Measurements from ENCODE around the gene HPSE2. TPM values are rescaled to one million over a fixed set of nuclear protein-coding genes. Genes with fewer than 3 reads are reported as not detected.

Gene HPSE2
- total and polyA plus RNA-seq, 3 experiments from 2014 or later: 0.07 to 1.2 TPM; not detected in 1

- H3K9me3 ChIP-seq (ENCODE audit: low read length): no peaks in the 10 kb centered on the region
- no peaks in the 10 kb centered on the region for H3K27me3 ChIP-seq (ENCODE audit: insufficient read depth, low read length, poor library complexity, severe bottlenecking)
- ChIA-PET CTCF (no interaction called here), POLR2A (no interaction called here)
- no peak overlapping the region for H3K4me3 ChIP-seq (ENCODE audit: low read length)
- peak in 1 of 5 donors; percentile 28 for DNase-seq
- no peak overlapping the region for H3K27ac ChIP-seq (ENCODE audit: low read depth, low read length)
- Mint-ChIP-seq H3K4me3 (no peak overlapping the region), H3K4me1 (peaks cover 17 to 22% (median 17%) of the 10 kb centered on the region in 3 donors), H3K27ac (peak overlapping the region in 1 of 8 donors; percentile 71), H3K27me3 (no peaks in the 10 kb centered on the region), H3K36me3 (peaks cover 0 to 62% (median 9%) of the 10 kb centered on the region in 3 donors), H3K9me3 (no peaks in the 10 kb centered on the region)
- peaks cover 14% of the 10 kb centered on the region for H3K36me3 ChIP-seq (ENCODE audit: insufficient read depth, low read length)
- peaks cover 16% of the 10 kb centered on the region for H3K4me1 ChIP-seq (ENCODE audit: insufficient read depth, low read length)
Observed at GRCh38 chr10:98417973-98418664, 817.5 kb downstream of the HPSE2 start.

GRCh38 chr10:98417481-98417959 lies 818.1 kb downstream of the HPSE2 start:
- H3K9me3 Mint-ChIP-seq: no peaks in the 10 kb centered on the region
- peak overlapping the region in 1 of 8 donors; percentile 68 for H3K27ac Mint-ChIP-seq
- Histone ChIP-seq H3K27me3 (ENCODE audit: insufficient read depth, low read length, poor library complexity, severe bottlenecking) (no peaks in the 10 kb centered on the region), H3K27ac (ENCODE audit: low read depth, low read length) (no peak overlapping the region), H3K4me3 (ENCODE audit: low read length) (no peak overlapping the region), H3K36me3 (ENCODE audit: insufficient read depth, low read length) (peaks cover 8% of the 10 kb centered on the region), H3K9me3 (ENCODE audit: low read length) (no peaks in the 10 kb centered on the region), H3K4me1 (ENCODE audit: insufficient read depth, low read length) (peaks cover 16% of the 10 kb centered on the region)
- H3K4me3 Mint-ChIP-seq: no peak overlapping the region
- ChIA-PET CTCF (interaction anchor here (1.5 kb wide), 1 partner anchor 8 kb away, joined by 5 read pairs; no protein-coding TSS in a partner anchor), POLR2A (no interaction called here)
- H3K27me3 Mint-ChIP-seq: no peaks in the 10 kb centered on the region
- H3K36me3 Mint-ChIP-seq: peaks cover 0 to 57% (median 7%) of the 10 kb centered on the region in 3 donors
- H3K4me1 Mint-ChIP-seq: peaks cover 17 to 28% (median 22%) of the 10 kb centered on the region in 3 donors
- DNase-seq: peak in 1 of 5 donors; percentile 28

GRCh38 chr10:98416606-98417388 lies 818.9 kb downstream of the HPSE2 start:
- H3K27ac ChIP-seq (ENCODE audit: low read depth, low read length): no peak overlapping the region
- Mint-ChIP-seq H3K4me1 (peaks cover 17 to 30% (median 24%) of the 10 kb centered on the region in 3 donors), H3K27me3 (no peaks in the 10 kb centered on the region), H3K9me3 (no peaks in the 10 kb centered on the region), H3K27ac (peak overlapping the region in 5 of 8 donors; percentile 56 to 84 (median 68)), H3K36me3 (peaks cover 0 to 54% (median 6%) of the 10 kb centered on the region in 3 donors), H3K4me3 (no peak overlapping the region)
- H3K9me3 ChIP-seq (ENCODE audit: low read length): no peaks in the 10 kb centered on the region
- CTCF ChIA-PET: interaction anchor here (1.5 kb wide), 1 partner anchor 9 kb away, joined by 5 read pairs; no protein-coding TSS in a partner anchor
- H3K4me3 ChIP-seq (ENCODE audit: low read length): no peak overlapping the region
- peaks cover 6% of the 10 kb centered on the region for H3K36me3 ChIP-seq (ENCODE audit: insufficient read depth, low read length)
- DNase-seq: peak in 1 of 5 donors; percentile 24
- POLR2A ChIA-PET: no interaction called here
- peaks cover 16% of the 10 kb centered on the region for H3K4me1 ChIP-seq (ENCODE audit: insufficient read depth, low read length)
- no peaks in the 10 kb centered on the region for H3K27me3 ChIP-seq (ENCODE audit: insufficient read depth, low read length, poor library complexity, severe bottlenecking)

DNA sequence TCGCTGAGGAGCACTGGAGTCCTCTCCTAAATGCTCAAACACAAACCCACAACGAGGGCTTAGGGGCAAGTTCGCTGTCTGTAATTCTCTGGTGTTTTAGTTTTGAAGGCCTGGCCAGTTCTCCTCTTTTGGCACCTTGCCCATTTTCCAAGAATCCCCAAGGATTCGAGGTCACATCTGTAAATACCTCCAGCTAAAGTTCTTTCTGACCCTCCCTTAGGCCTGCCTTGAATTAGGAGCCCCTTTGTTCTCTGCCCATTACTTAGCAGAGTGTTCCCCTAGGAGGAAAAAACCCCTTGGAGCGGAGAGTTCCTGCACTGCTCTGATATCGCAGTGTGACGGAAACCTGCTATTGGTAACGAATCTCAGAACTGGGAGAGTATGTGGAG lies 819.9 kb downstream of the HPSE2 start:
- H3K4me1 Mint-ChIP-seq: peaks cover 17 to 36% (median 30%) of the 10 kb centered on the region in 3 donors
- peak overlapping the region in 4 of 8 donors; percentile 67 to 98 (median 78) for H3K27ac Mint-ChIP-seq

DNA sequence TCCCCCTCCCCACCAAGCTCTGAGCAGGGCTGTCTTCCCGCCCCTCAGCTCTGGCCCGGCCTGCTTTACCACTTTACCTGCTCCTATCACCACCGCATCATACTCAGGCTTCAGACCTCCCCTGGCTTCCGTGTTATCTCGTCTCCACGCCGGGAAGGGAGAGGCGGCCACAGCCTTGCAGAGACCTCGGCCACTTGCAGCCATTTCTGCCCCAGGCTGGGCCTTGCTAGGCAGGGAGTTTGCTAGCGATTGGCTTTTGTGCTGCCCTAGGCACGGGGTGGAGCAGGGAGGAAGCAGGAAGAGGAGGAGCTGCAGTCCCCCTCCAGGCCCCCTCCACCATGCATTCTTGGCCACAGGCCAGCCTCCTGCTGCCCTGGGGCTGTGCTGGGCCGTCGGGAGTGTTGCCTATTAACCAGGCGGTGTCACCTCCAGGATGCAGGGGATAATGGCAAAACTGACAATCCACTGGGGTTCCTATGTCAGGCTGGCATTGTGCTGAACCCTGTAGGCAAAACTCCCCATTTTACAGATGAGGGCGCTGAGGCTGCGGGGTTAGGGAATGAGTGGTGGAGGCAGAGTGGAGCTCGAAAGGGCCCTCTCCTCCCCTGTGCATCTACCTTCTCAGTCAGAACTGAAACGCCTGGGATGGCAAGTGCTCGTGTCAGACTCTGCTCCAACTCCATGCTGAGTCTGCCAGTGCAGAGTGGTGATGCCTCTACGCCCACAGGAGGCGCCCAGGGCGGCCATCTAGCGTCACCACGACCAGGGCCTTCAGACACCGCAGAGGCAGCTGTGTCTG lies 820.5 kb downstream of the HPSE2 start, which contains the start of gene PYROXD2:
PYROXD2 (minus strand) TSS at position 251 of the 799 bp plus-strand sequence; CDS start at position 204, 47 bp downstream.
- peak within 1 kb of the TSS; percentile 68 for H3K4me3 ChIP-seq (ENCODE audit: low read length)
- Mint-ChIP-seq H3K4me1 (peaks cover 17 to 36% (median 30%) of the 10 kb centered on the region in 3 donors), H3K36me3 (peaks cover 0 to 42% (median 6%) of the 10 kb centered on the region in 3 donors), H3K9me3 (no peaks in the 10 kb centered on the region), H3K27ac (peak within 1 kb of the TSS; percentile 67 to 98 (median 94)), H3K27me3 (no peaks in the 10 kb centered on the region), H3K4me3 (peak within 1 kb of the TSS; percentile 86 to 98 (median 95))
- no peaks in the 10 kb centered on the region for H3K27me3 ChIP-seq (ENCODE audit: insufficient read depth, low read length, poor library complexity, severe bottlenecking)
- H3K36me3 ChIP-seq (ENCODE audit: insufficient read depth, low read length): peaks cover 6% of the 10 kb centered on the region
- ChIA-PET CTCF (interaction anchor here (1.5 kb wide), 1 partner anchor 10 kb away, joined by 7 read pairs; no protein-coding TSS in a partner anchor), POLR2A (interaction anchor here (0.5 kb wide), 1 partner anchor 301 kb away, joined by 3 read pairs; no protein-coding TSS in a partner anchor)
- peak within 1 kb of the TSS; percentile 52 for H3K27ac ChIP-seq (ENCODE audit: low read depth, low read length)
- H3K4me1 ChIP-seq (ENCODE audit: insufficient read depth, low read length): peaks cover 16% of the 10 kb centered on the region
- DNase-seq: peak in 4 of 5 donors; percentile 52 to 63 (median 58)
- no peaks in the 10 kb centered on the region for H3K9me3 ChIP-seq (ENCODE audit: low read length)

More for the DNA sequence above, 819.9 kb downstream of the HPSE2 start:
- Mint-ChIP-seq H3K9me3 (no peaks in the 10 kb centered on the region), H3K4me3 (peak overlapping the region in 6 of 7 donors; percentile 74 to 98 (median 92)), H3K27me3 (no peaks in the 10 kb centered on the region), H3K36me3 (peaks cover 0 to 44% (median 6%) of the 10 kb centered on the region in 3 donors)
- POLR2A ChIA-PET: interaction anchor here (0.5 kb wide), 1 partner anchor 302 kb away, joined by 3 read pairs; no protein-coding TSS in a partner anchor
- CTCF ChIA-PET: interaction anchor here (1.5 kb wide), 2 partner anchors 10 kb away, joined by 5 to 7 read pairs; no protein-coding TSS in a partner anchor
- peak in 1 of 5 donors; percentile 23 for DNase-seq
- no peak overlapping the region for H3K4me3 ChIP-seq (ENCODE audit: low read length)
- no peak overlapping the region for H3K27ac ChIP-seq (ENCODE audit: low read depth, low read length)
- peaks cover 6% of the 10 kb centered on the region for H3K36me3 ChIP-seq (ENCODE audit: insufficient read depth, low read length)
- no peaks in the 10 kb centered on the region for H3K9me3 ChIP-seq (ENCODE audit: low read length)
- peaks cover 16% of the 10 kb centered on the region for H3K4me1 ChIP-seq (ENCODE audit: insufficient read depth, low read length)
- H3K27me3 ChIP-seq (ENCODE audit: insufficient read depth, low read length, poor library complexity, severe bottlenecking): no peaks in the 10 kb centered on the region

- H3K27ac ChIP-seq (ENCODE audit: low read depth, low read length): peak overlapping the region; percentile 52
- ChIA-PET POLR2A (no interaction called here), CTCF (interaction anchor here (1.5 kb wide), 1 partner anchor 11 kb away, joined by 7 read pairs; no protein-coding TSS in a partner anchor)
- peaks cover 16% of the 10 kb centered on the region for H3K4me1 ChIP-seq (ENCODE audit: insufficient read depth, low read length)
- Mint-ChIP-seq H3K27ac (peak overlapping the region; percentile 67 to 98 (median 94)), H3K9me3 (no peaks in the 10 kb centered on the region), H3K27me3 (no peaks in the 10 kb centered on the region), H3K4me1 (peaks cover 17 to 36% (median 30%) of the 10 kb centered on the region in 3 donors), H3K4me3 (peak overlapping the region; percentile 86 to 98 (median 95)), H3K36me3 (peaks cover 0 to 36% (median 6%) of the 10 kb centered on the region in 3 donors)
- peak overlapping the region; percentile 68 for H3K4me3 ChIP-seq (ENCODE audit: low read length)
- H3K27me3 ChIP-seq (ENCODE audit: insufficient read depth, low read length, poor library complexity, severe bottlenecking): no peaks in the 10 kb centered on the region
- H3K36me3 ChIP-seq (ENCODE audit: insufficient read depth, low read length): peaks cover 1% of the 10 kb centered on the region
- no peaks in the 10 kb centered on the region for H3K9me3 ChIP-seq (ENCODE audit: low read length)
- DNase-seq: no peak
Observed at GRCh38 chr10:98414578-98414931, 821.1 kb downstream of the HPSE2 start.

GRCh38 chr10:98411768-98412167 lies 823.9 kb downstream of the HPSE2 start:
- no peaks in the 10 kb centered on the region for H3K9me3 ChIP-seq (ENCODE audit: low read length)
- no peak for DNase-seq
- H3K27ac ChIP-seq (ENCODE audit: low read depth, low read length): no peak overlapping the region
- Mint-ChIP-seq H3K4me1 (peaks cover 22 to 42% (median 32%) of the 10 kb centered on the region in 3 donors), H3K36me3 (peaks cover 0 to 10% (median under 1%) of the 10 kb centered on the region in 3 donors), H3K27ac (peak overlapping the region in 3 of 8 donors; percentile 47 to 68 (median 56)), H3K9me3 (no peaks in the 10 kb centered on the region), H3K4me3 (no peak overlapping the region), H3K27me3 (no peaks in the 10 kb centered on the region)
- H3K27me3 ChIP-seq (ENCODE audit: insufficient read depth, low read length, poor library complexity, severe bottlenecking): no peaks in the 10 kb centered on the region
- POLR2A ChIA-PET: no interaction called here
- H3K36me3 ChIP-seq (ENCODE audit: insufficient read depth, low read length): no peaks in the 10 kb centered on the region
- no peak overlapping the region for H3K4me3 ChIP-seq (ENCODE audit: low read length)
- H3K4me1 ChIP-seq (ENCODE audit: insufficient read depth, low read length): peaks cover 16% of the 10 kb centered on the region
- CTCF ChIA-PET: no interaction called here
